A549 (cell line): Measurements from ENCODE around the gene GMPPB.

Source experiments
- CTCF ChIP-seq: fragments of >200 bp; sonication (Bioruptor Twin); formaldehyde crosslinking; IDR thresholded peaks from 3 replicates; pipeline ENCODE4 v1.5.1; 2016
- EP300 ChIP-seq, 2 experiments: fragments of >200 bp; sonication (Bioruptor Twin); formaldehyde crosslinking; IDR thresholded peaks; 2 replicates in 1 of 2; 3 replicates in 1 of 2; pipeline ENCODE4 v1.6.1; 2016 to 2017
- HEYL ChIP-seq: fragments of 250-450 bp; sonication (Bioruptor Pico); IDR thresholded peaks from 2 replicates; pipeline ENCODE4 v1.8.0; 2021; ENCODE audit warnings: mild to moderate bottlenecking, moderate library complexity
- JUN ChIP-seq, 2 experiments: fragments of >200 bp; sonication (Bioruptor Twin); formaldehyde crosslinking; IDR thresholded peaks; 2 replicates in 1 of 2; 3 replicates in 1 of 2; pipeline ENCODE4 v1.6.1; 2016 to 2017
- JUNB ChIP-seq: fragments of >200 bp; sonication (Bioruptor Twin); formaldehyde crosslinking; IDR thresholded peaks from 2 replicates; pipeline ENCODE4 v1.6.1; 2016
- NFE2L2 ChIP-seq: fragments of 150-350 bp; conservative IDR thresholded peaks from 2 replicates; pipeline ENCODE4 v1.6.1; 2014; ENCODE audit warnings: low read length
- POLR2A ChIP-seq: IDR thresholded peaks from 2 replicates; pipeline ENCODE4 v1.6.1; 2012; ENCODE audit warnings: mild to moderate bottlenecking, low read length
- RAD21 ChIP-seq, 2 experiments: fragments of >200 bp in 1 of 2; sonication (Bioruptor Twin) in 1 of 2; formaldehyde crosslinking in 1 of 2; IDR thresholded peaks in 1 of 2; conservative IDR thresholded peaks in 1 of 2; 2 replicates in 1 of 2; 3 replicates in 1 of 2; pipeline ENCODE4 v1.6.1; 2012 to 2018; ENCODE audit warnings: inconsistent platforms in 1 of 2
- RFX5 ChIP-seq: fragments of 450-650 bp; IDR thresholded peaks from 2 replicates; pipeline ENCODE4 v1.7.1; 2014; ENCODE audit warnings: antibody characterized with exemption, mild to moderate bottlenecking, moderate library complexity
- SMC3 ChIP-seq: fragments of >200 bp; sonication (Bioruptor Twin); formaldehyde crosslinking; IDR thresholded peaks from 3 replicates; pipeline ENCODE4 v1.6.1; 2018; ENCODE audit warnings: inconsistent platforms

GRCh38 chr3:49734752-49735151 is 11.0 kb upstream of the GMPPB start:
- no peak for TF ChIP-seq CTCF
- TF ChIP-seq NFE2L2 = no peak
- TF ChIP-seq JUNB = no peak
- TF ChIP-seq HEYL = no peak
- TF ChIP-seq RFX5 = no peak
- TF ChIP-seq RAD21 (conservative IDR thresholded peaks at IDR 0.05 in 1 of 2, IDR thresholded peaks at IDR 0.05 in 1 of 2) = no peak
- no peak for TF ChIP-seq SMC3
- TF ChIP-seq POLR2A = no peak
- no peak for TF ChIP-seq EP300 (IDR thresholded peaks at IDR 0.05)
- TF ChIP-seq JUN (IDR thresholded peaks at IDR 0.05) = no peak
